GM12878 (cell line): Measurements from ENCODE around the gene TMX3. TPM values are rescaled to one million over a fixed set of nuclear protein-coding genes. Genes with fewer than 3 reads are reported as not detected.

ENCODE experiments used
- ATAC-seq: fragments of 200-7000 bp; cut with Tn5 transposase; 3 replicates; pipeline ENCODE4 v1.9.1; 2020; ENCODE audit warnings: mild to moderate bottlenecking, moderate library complexity
- BruUV-seq: library from RNA; stranded (reverse); fragments of 400-500 nt; replicated peaks from 2 replicates; lab custom pipeline; 2021; lab: Mats Ljungman, UMichigan
- CTCF ChIA-PET: fragments of 300-600 bp; sonication (Branson Sonifier 250); formaldehyde crosslinking; extraction: SDS; loops from one replicate; lab custom pipeline; 2021; ENCODE audit warnings: inconsistent platforms; lab: Yijun Ruan, JAX
- POLR2A ChIA-PET: fragments of 350-600 bp; formaldehyde crosslinking; extraction: SDS; loops from one replicate; lab custom pipeline; 2021; ENCODE audit warnings: inconsistent platforms; lab: Charles Lee
- RAD21 ChIA-PET: fragments of 300-600 bp; sonication (Branson Sonifier 250); formaldehyde crosslinking; loops from one replicate; lab custom pipeline; 2023; ENCODE audit warnings: antibody characterized with exemption; ENCODE audit not compliant: unreplicated experiment; lab: Charles Lee
- SMC1A ChIA-PET: fragments of 300-600 bp; sonication (Branson Sonifier 250); formaldehyde crosslinking; loops from one replicate; lab custom pipeline; 2023; ENCODE audit not compliant: unreplicated experiment, uncharacterized antibody; lab: Charles Lee
- DNase-seq: peaks from one replicate; pipeline ENCODE4 v3.0.0-alpha.2; 2011; ENCODE audit warnings: low read depth, low spot score
- FAIRE-seq: peaks from 3 replicates; lab custom pipeline; 2011; peaks lifted over from hg19 to GRCh38; lab: Jason Lieb, UNC
- H2AFZ ChIP-seq: 2 replicates; pipeline ENCODE4 v1.6.0; 2011; ENCODE audit warnings: low read depth, low read length, control low read depth; ENCODE audit not compliant: control insufficient read depth
- H3K27ac ChIP-seq: 2 replicates; pipeline ENCODE4 v1.5.1; 2011; ENCODE audit warnings: control low read depth; ENCODE audit not compliant: control insufficient read depth, insufficient read depth
- H3K27me3 ChIP-seq, 2 experiments: replicated peaks in 1 of 2; 2 replicates each; pipeline versions ENCODE4 v1.6.0 to v1.6.1; 2011; ENCODE audit warnings: low read length in 1 of 2; ENCODE audit not compliant: control insufficient read depth in 2 of 2, insufficient read depth in 2 of 2
- H3K36me3 ChIP-seq, 2 experiments: 2 replicates each; pipeline ENCODE4 v1.5.1; 2011; ENCODE audit warnings: low read length in 1 of 2; ENCODE audit not compliant: control insufficient read depth in 2 of 2, insufficient read depth in 2 of 2
- H3K4me1 ChIP-seq: 2 replicates; pipeline ENCODE4 v1.6.1; 2011; ENCODE audit warnings: mild to moderate bottlenecking, low read length, moderate library complexity, mixed read lengths; ENCODE audit not compliant: control insufficient read depth, insufficient read depth
- H3K4me2 ChIP-seq: 2 replicates; pipeline ENCODE4 v1.6.0; 2011; ENCODE audit warnings: control low read depth; ENCODE audit not compliant: control insufficient read depth, insufficient read depth
- H3K4me3 ChIP-seq: fragments of 200-600 bp; sonication (generic); 2 replicates; pipeline ENCODE4 v1.5.1; 2016
- H3K79me2 ChIP-seq: 2 replicates; pipeline ENCODE4 v1.6.0; 2011; ENCODE audit warnings: low read length; ENCODE audit not compliant: control insufficient read depth, insufficient read depth
- H3K9ac ChIP-seq: 2 replicates; pipeline ENCODE4 v1.8.0; 2011; ENCODE audit warnings: low read length, control low read depth, mixed read lengths; ENCODE audit not compliant: control insufficient read depth, insufficient read depth
- H3K9me3 ChIP-seq: replicated peaks from 3 replicates; pipeline ENCODE4 v1.5.1; 2011; ENCODE audit warnings: mild to moderate bottlenecking, low read length; ENCODE audit not compliant: control insufficient read depth, insufficient read depth
- H4K20me1 ChIP-seq: 2 replicates; pipeline ENCODE4 v1.6.0; 2011; ENCODE audit not compliant: control insufficient read depth, insufficient read depth
- CREB1 ChIP-seq: IDR thresholded peaks from 2 replicates; pipeline ENCODE4 v1.6.1; 2012; ENCODE audit warnings: low read depth, mild to moderate bottlenecking, inconsistent platforms
- CTCF ChIP-seq, 3 experiments: IDR thresholded peaks in 2 of 3; conservative IDR thresholded peaks in 1 of 3; 2 replicates each; pipeline ENCODE4 v1.5.1; 2011; ENCODE audit warnings: low read depth in 3 of 3, low read length in 3 of 3, mild to moderate bottlenecking in 3 of 3, control low read depth in 2 of 3, moderate library complexity in 2 of 3, inconsistent platforms in 1 of 3, mixed read lengths in 1 of 3; ENCODE audit not compliant: control insufficient read depth in 2 of 3, insufficient read depth in 1 of 3; ENCODE audit errors: extremely low read depth in 1 of 3
- HDAC2 ChIP-seq: fragments of 200-600 bp; sonication (generic); IDR thresholded peaks from 2 replicates; pipeline ENCODE4 v1.6.1; 2017
- NKRF ChIP-seq: fragments of 450-650 bp; conservative IDR thresholded peaks from 2 replicates; pipeline ENCODE4 v1.6.1; 2017; ENCODE audit warnings: mild to moderate bottlenecking, moderate library complexity
- POLR2A ChIP-seq: IDR thresholded peaks from 2 replicates; pipeline ENCODE4 v1.6.1; 2011; ENCODE audit warnings: low read depth, mild to moderate bottlenecking, low read length
- RAD21 ChIP-seq: IDR thresholded peaks from 2 replicates; pipeline ENCODE4 v1.6.1; 2011; ENCODE audit warnings: mild to moderate bottlenecking, low read depth, low read length, moderate library complexity; ENCODE audit not compliant: insufficient read depth
- RELA ChIP-seq: fragments of 450-650 bp; IDR thresholded peaks from 2 replicates; pipeline ENCODE4 v1.8.0; 2014; ENCODE audit warnings: borderline replicate concordance; ENCODE audit not compliant: partially characterized antibody
- SIN3A ChIP-seq: IDR thresholded peaks from 2 replicates; pipeline ENCODE4 v1.6.1; 2012; ENCODE audit warnings: low read depth, low read length, improper control_type of control experiment
- USF1 ChIP-seq: IDR thresholded peaks from 2 replicates; pipeline ENCODE4 v1.6.1; 2011; ENCODE audit warnings: borderline replicate concordance, low read depth, mild to moderate bottlenecking, moderate library complexity, mixed read lengths, low read length; ENCODE audit not compliant: insufficient read depth; ENCODE audit errors: extremely low read length
- ZNF687 ChIP-seq: fragments of 450-650 bp; IDR thresholded peaks from 2 replicates; pipeline ENCODE4 v1.6.1; 2017; ENCODE audit warnings: mild to moderate bottlenecking, moderate library complexity
- WGBS: methylation state at CpG from one replicate; pipeline ENCODE4 v1.1.6; 2016; ENCODE audit warnings: low lambda C conversion rate; ENCODE audit not compliant: insufficient replicate concordance, insufficient coverage; ENCODE audit errors: missing lambda C conversion rate; 5-methylcytosine and 5-hydroxymethylcytosine counted together
- in situ Hi-C: fragments of 300-500 bp; cut with MboI; formaldehyde crosslinking; loops from 9 replicates; pipeline ENCODE4 v1.14.3; 2018; ENCODE audit warnings: mixed read lengths
- intact Hi-C: fragments of 100-400 bp; cut with micrococcal nuclease; formaldehyde crosslinking; loops from one replicate; pipeline ENCODE4 v1.14.2; 2022; ENCODE audit not compliant: unreplicated experiment
- polyA plus RNA-seq, 11 experiments: library from polyadenylated mRNA; depleted of rRNA in 4 of 11; unstranded in 6 of 11; stranded (reverse) in 5 of 11; fragments of >200 nt; fragmentation: Nextera tagmentation in 4 of 11; fragmentation: Illumina TruSeq in 1 of 11; extraction: Ambion mirVana in 4 of 11; extraction: Trizol in 1 of 11; gene quantifications; 1 replicate in 1 of 11; 2 replicates in 10 of 11; pipeline versions ENCODE4 v1.2.1 to v1.2.3, GENCODE V29; 2011 to 2016; ENCODE audit warnings: inconsistent platforms in 2 of 11, missing spikeins in 2 of 11, low read depth in 1 of 11
- total RNA-seq, 4 experiments: library from RNA; depleted of rRNA in 3 of 4; stranded (reverse); fragments of >200 nt in 3 of 4; fragmentation: Illumina TruSeq in 1 of 4; extraction: Trizol in 1 of 4; gene quantifications; 2 replicates each; pipeline versions ENCODE4 v1.2.1 to v1.2.3, GENCODE V29; 2013 to 2021

The TMX3 gene
- total and polyA plus RNA-seq, 10 of the 15 experiments (the other 5 are each of a cell fraction or from before 2014, with no cell fraction given), result 14.2 to 85.6 (median 29.7) TPM

GRCh38 chr18:68733707-68734106 is 18.8 kb upstream of the TMX3 start:
- no peaks in the 10 kb centered on the region for H3K79me2 ChIP-seq
- in situ Hi-C loops (loop anchor here (25.0 kb wide), 1 partner anchor 1521 kb away; no protein-coding TSS in a partner anchor), intact Hi-C loops (no loop called here)
- ChIA-PET RAD21 (interaction anchor here (0.6 to 0.9 kb wide), 2 partner anchors 24 to 86 kb away, joined by 3 read pairs; no protein-coding TSS in a partner anchor), POLR2A (no interaction called here), SMC1A (interaction anchor here (0.6 to 1.4 kb wide), 5 partner anchors 15 to 1700 kb away, joined by 3 to 5 read pairs (median 4); no protein-coding TSS in a partner anchor), CTCF (interaction anchor here (0.6 to 1.4 kb wide), 4 partner anchors 19 to 84 kb away, joined by 3 to 6 read pairs (median 3); partner anchors contain the start of gene TMX3)
- no peak overlapping the region for H3K27ac ChIP-seq
- BruUV-seq, result no TSS peak
- DNase-seq (no peak), ATAC-seq (no peak), FAIRE-seq (no peak)
- H3K4me2 ChIP-seq, result no peak overlapping the region
- H3K4me3 ChIP-seq, result no peak overlapping the region
- H3K9me3 ChIP-seq, result no peaks in the 10 kb centered on the region
- no peak overlapping the region for H2AFZ ChIP-seq
- H4K20me1 ChIP-seq, result no peaks in the 10 kb centered on the region
- WGBS, result 57% methylated on average over 6 of the region's 6 CpGs
- H3K27me3 ChIP-seq, result no peaks in the 10 kb centered on the region
- no peaks in the 10 kb centered on the region for H3K4me1 ChIP-seq
- no peak overlapping the region for H3K9ac ChIP-seq
- no peaks in the 10 kb centered on the region for H3K36me3 ChIP-seq
- peak in 1 of 3 experiments; percentile 5; a peak in 1 of 6 replicates for TF ChIP-seq CTCF (IDR thresholded peaks at IDR 0.05 in 2 of 3, conservative IDR thresholded peaks at IDR 0.05 in 1 of 3; ENCODE audit: control insufficient read depth in 2 of 3, extremely low read depth in 1 of 3, insufficient read depth in 1 of 3, low read depth in 3 of 3, low read length in 3 of 3)
- no peak for TF ChIP-seq POLR2A
- no peak for TF ChIP-seq USF1
- no peak for TF ChIP-seq NKRF
- TF ChIP-seq HDAC2, result no peak
- TF ChIP-seq RAD21, result 0 out of 2 replicates have a peak, but pooled peaks have one; percentile 15
- no peak for TF ChIP-seq SIN3A
- TF ChIP-seq ZNF687, result no peak
- no peak for TF ChIP-seq RELA
- no peak for TF ChIP-seq CREB1
